GM18867 (cell line): ENCODE data around the gene PRKCH.

ENCODE experiments used
- ATAC-seq: cut with Tn5 transposase; IDR thresholded peaks from one replicate; pipeline ENCODE4 v1.9.1; 2021; ENCODE audit warnings: mild to moderate bottlenecking, moderate library complexity; ENCODE audit not compliant: unreplicated experiment

Gene PRKCH

GRCh38 chr14:61418746-61419145 lies 97.4 kb downstream of the PRKCH start:
- no peak for ATAC-seq

- no peak for ATAC-seq
These were observed 97.8 kb downstream of the PRKCH start for GRCh38 chr14:61419201-61419600.

- ATAC-seq: no peak
These were observed 98.9 kb downstream of the PRKCH start for GRCh38 chr14:61420326-61420725.

- ATAC-seq: no peak
These were observed 100.0 kb downstream of the PRKCH start for GRCh38 chr14:61421212-61421923.

GRCh38 chr14:61426048-61426447 lies 104.7 kb downstream of the PRKCH start:
- ATAC-seq: no peak

GRCh38 chr14:61428261-61428660 lies 106.9 kb downstream of the PRKCH start:
- no peak for ATAC-seq

- ATAC-seq: no peak
These were observed 107.9 kb downstream of the PRKCH start for GRCh38 chr14:61429316-61429715.

- ATAC-seq: no peak
These were observed 108.8 kb downstream of the PRKCH start for GRCh38 chr14:61430066-61430757.

GRCh38 chr14:61433169-61433568 lies 111.8 kb downstream of the PRKCH start:
- ATAC-seq: no peak

- ATAC-seq: no peak
These were observed 112.4 kb downstream of the PRKCH start for GRCh38 chr14:61433828-61434227.

- no peak for ATAC-seq
These were observed 112.9 kb downstream of the PRKCH start for GRCh38 chr14:61434311-61434710.

GRCh38 chr14:61435563-61436337 lies 114.4 kb downstream of the PRKCH start:
- no peak for ATAC-seq

- no peak for ATAC-seq
These were observed 116.0 kb downstream of the PRKCH start for GRCh38 chr14:61437381-61437780.

GRCh38 chr14:61438036-61438435 lies 116.7 kb downstream of the PRKCH start:
- no peak for ATAC-seq

- peak; percentile 43 for ATAC-seq
These were observed 117.1 kb downstream of the PRKCH start for GRCh38 chr14:61438497-61438859.

GRCh38 chr14:61438860-61439765 lies 117.7 kb downstream of the PRKCH start:
- peak; percentile 54 for ATAC-seq

- ATAC-seq: no peak
These were observed 118.5 kb downstream of the PRKCH start for GRCh38 chr14:61439779-61440418.

- no peak for ATAC-seq
These were observed 122.1 kb downstream of the PRKCH start for GRCh38 chr14:61443481-61443880.

GRCh38 chr14:61444215-61444768 lies 122.9 kb downstream of the PRKCH start:
- peak; percentile 92 for ATAC-seq

- no peak for ATAC-seq
These were observed 130.1 kb downstream of the PRKCH start for GRCh38 chr14:61451491-61451890.
